GM13977 (cell line): ENCODE measurements around the gene MALAT1.
"Not testable (repeated sequence)": the region's sequence is repeated elsewhere in the genome, so short reads cannot be mapped to it uniquely, and the experiment has no call there.

Source experiments
- DNase-seq: peaks from one replicate; pipeline ENCODE4 v3.0.0; 2012; ENCODE audit warnings: low spot score
- CTCF ChIP-seq: IDR thresholded peaks from 2 replicates; pipeline ENCODE4 v1.5.1; 2012; ENCODE audit warnings: mild to moderate bottlenecking, control low read depth; ENCODE audit not compliant: insufficient read depth; ENCODE audit errors: extremely low read depth, missing control alignments
- in situ Hi-C: fragments of 300-500 bp; cut with MboI; formaldehyde crosslinking; loops from one replicate; pipeline ENCODE4 v1.12.0; 2022; ENCODE audit warnings: low sequenced_read_pairs, low pct_unique_long_range_greater_than_20kb, mixed read lengths, inconsistent platforms; ENCODE audit not compliant: unreplicated experiment

MALAT1 gene

GRCh38 chr11:65516135-65516968 lies 17.5 kb downstream of the MALAT1 start:
- no peak for TF ChIP-seq CTCF
- DNase-seq, result no peak
- in situ Hi-C loops, result loop anchor here (10.0 kb wide), 1 partner anchor 242 kb away; no protein-coding TSS in a partner anchor

GRCh38 chr11:65518941-65519549 lies 20.2 kb downstream of the MALAT1 start:
- DNase-seq, result not testable (repeated sequence)
- in situ Hi-C loops, result loop anchor here (10.0 kb wide), 1 partner anchor 244 kb away; no protein-coding TSS in a partner anchor

- DNase-seq, in situ Hi-C loops: not testable (repeated sequence)
These were observed 23.1 kb downstream of the MALAT1 start for GRCh38 chr11:65521777-65522521.

- DNase-seq, in situ Hi-C loops: not testable (repeated sequence)
These were observed 24.1 kb downstream of the MALAT1 start for GRCh38 chr11:65522718-65523630.

GRCh38 chr11:65523631-65523968 lies 24.8 kb downstream of the MALAT1 start:
- DNase-seq, in situ Hi-C loops: not testable (repeated sequence)

GRCh38 chr11:65524014-65524740 lies 25.3 kb downstream of the MALAT1 start:
- in situ Hi-C loops, result no loop called here
- no peak for TF ChIP-seq CTCF
- DNase-seq, result no peak

- in situ Hi-C loops, result no loop called here
- peak; percentile 97 for DNase-seq
- no peak for TF ChIP-seq CTCF
These were observed 26.1 kb downstream of the MALAT1 start, which contains the start of gene SCYL1 for GRCh38 chr11:65524741-65525545. TSS of gene SCYL1 (plus strand) at chr11:65525083. CDS start at chr11:65525154, 71 bp downstream.
